ENCODE results near the gene ALKBH3. TPM values are rescaled to one million over a fixed set of nuclear protein-coding genes. Genes with fewer than 3 reads are reported as not detected.

The ALKBH3 gene
- total RNA-seq, 1 experiment from 2014 or later: 18.8 TPM

GRCh38 chr11:43908683-43909082 is 28.1 kb downstream of the ALKBH3 start:
- H3K9me3 ChIP-seq (ENCODE audit: control insufficient read depth, low read depth, low read length): no peaks in the 10 kb centered on the region
- H3K14ac ChIP-seq (ENCODE audit: insufficient read depth, low read length): no peak overlapping the region
- H3K9ac ChIP-seq (ENCODE audit: extremely low read depth, insufficient read length, low read length): no peak overlapping the region
- no peak overlapping the region for H3T11ph ChIP-seq (ENCODE audit: low read length)
- no peaks in the 10 kb centered on the region for H3K79me1 ChIP-seq (ENCODE audit: insufficient read depth, low read depth, low read length, poor library complexity, severe bottlenecking)
- no peak overlapping the region for H3K56ac ChIP-seq (ENCODE audit: insufficient read length, low read depth, low read length)
- no peak overlapping the region for H2BK20ac ChIP-seq (ENCODE audit: low read depth, low read length, poor library complexity, severe bottlenecking)
- no peak overlapping the region for H2AFZ ChIP-seq (ENCODE audit: low read length)
- H2BK15ac ChIP-seq (ENCODE audit: low read depth, low read length): no peak overlapping the region
- peaks cover 7 to 8% of the 10 kb centered on the region in 2 experiments for H3K4me1 Mint-ChIP-seq
- no peak overlapping the region for H4K91ac ChIP-seq (ENCODE audit: insufficient read length, low read depth, low read length)
- H3K27me3 Mint-ChIP-seq (ENCODE audit: low read depth): no peaks in the 10 kb centered on the region
- no peak overlapping the region for H3K23ac ChIP-seq (ENCODE audit: insufficient read length, low read depth, low read length)
- no peaks in the 10 kb centered on the region for H4K20me1 ChIP-seq (ENCODE audit: control insufficient read depth, insufficient read depth, insufficient read length)
- no peak overlapping the region for H3K4me3 Mint-ChIP-seq
- H3K4ac ChIP-seq (ENCODE audit: low read depth, low read length): no peak overlapping the region
- no peak overlapping the region for H2BK5ac ChIP-seq (ENCODE audit: insufficient read length, low read length)
- H2AK5ac ChIP-seq (ENCODE audit: insufficient read length, low read length): no peak overlapping the region
- H3K18ac ChIP-seq (ENCODE audit: insufficient read length, low read depth, low read length): no peak overlapping the region
- H3K27ac ChIP-seq (ENCODE audit: insufficient read length, low read depth, low read length): no peak overlapping the region
- H3K36me3 Mint-ChIP-seq (ENCODE audit: insufficient read depth in 1 of 3, low read depth in 3 of 3): no peaks in the 10 kb centered on the region; a peak in 3 of 7 replicates
- H3K79me2 ChIP-seq (ENCODE audit: insufficient read depth, low read length): no peaks in the 10 kb centered on the region
- TF ChIP-seq CTCF (conservative IDR thresholded peaks at IDR 0.05): no peak
- no peaks in the 10 kb centered on the region for H3K4me1 ChIP-seq (ENCODE audit: insufficient read depth, low read length)
- no peak overlapping the region for H2BK12ac ChIP-seq (ENCODE audit: insufficient read length, low read depth, low read length)
- no CpG with 5 or more reads among the region's 7 CpGs for WGBS (ENCODE audit: extremely low coverage, insufficient read length, low lambda C conversion rate)
- H3K27ac Mint-ChIP-seq: no peak overlapping the region
- H4K5ac ChIP-seq (ENCODE audit: insufficient read length, low read depth, low read length): no peak overlapping the region
- no peak overlapping the region for H4K8ac ChIP-seq (replicated peaks; ENCODE audit: insufficient read length, low read depth, low read length)
- H3K9me3 Mint-ChIP-seq: no peaks in the 10 kb centered on the region
- H3K23me2 ChIP-seq (ENCODE audit: insufficient read length, low read depth, low read length, poor library complexity, severe bottlenecking): no peaks in the 10 kb centered on the region
- no peak overlapping the region for H3K4me2 ChIP-seq (ENCODE audit: insufficient read depth, insufficient read length, low read length)
- H2BK120ac ChIP-seq (ENCODE audit: low read depth, low read length, poor library complexity, severe bottlenecking): no peak overlapping the region
- DNase-seq: no peak
- no peaks in the 10 kb centered on the region for H3K27me3 ChIP-seq (ENCODE audit: insufficient read depth, low read length)

All from H9 (cell line).